Stimulated activated CD4-positive, alpha-beta T cell treated with anti-CD3 and anti-CD28 coated beads, Interleukin-4, amount 100 ng/mL, for 4 hours (primary cell): ENCODE measurements around the gene CNN2.

Experiments
- DNase-seq, 2 experiments: peaks; one replicate each; pipeline ENCODE4 v3.0.0-alpha.2; 2020

CNN2 gene

GRCh38 chr19:1052349-1052975, 26.1 kb downstream of the CNN2 start:
- no peak for DNase-seq

GRCh38 chr19:1053176-1054101, 27.0 kb downstream of the CNN2 start:
- no peak for DNase-seq

- DNase-seq: no peak
These were observed 28.0 kb downstream of the CNN2 start for GRCh38 chr19:1054102-1055027.

GRCh38 chr19:1055028-1055425, 28.6 kb downstream of the CNN2 start:
- DNase-seq: no peak

- DNase-seq: no peak
These were observed 29.6 kb downstream of the CNN2 start for GRCh38 chr19:1055886-1056620.

GRCh38 chr19:1057176-1057855, 30.9 kb downstream of the CNN2 start:
- DNase-seq: peak in 1 of 2 experiments; percentile 56

GRCh38 chr19:1058112-1058511, 31.7 kb downstream of the CNN2 start:
- no peak for DNase-seq

- no peak for DNase-seq
These were observed 34.3 kb downstream of the CNN2 start for GRCh38 chr19:1060689-1061088.

GRCh38 chr19:1061987-1062386, 35.6 kb downstream of the CNN2 start:
- no peak for DNase-seq

GRCh38 chr19:1062387-1063029, 36.1 kb downstream of the CNN2 start:
- DNase-seq: no peak

- DNase-seq: peak in 1 of 2 experiments; percentile 57
These were observed 36.9 kb downstream of the CNN2 start for GRCh38 chr19:1063030-1063908.

- no peak for DNase-seq
These were observed 37.7 kb downstream of the CNN2 start for GRCh38 chr19:1063909-1064660.

GRCh38 chr19:1064661-1065605, 38.5 kb downstream of the CNN2 start:
- DNase-seq: peak; percentile 70 to 75

GRCh38 chr19:1065606-1066109, 39.2 kb downstream of the CNN2 start:
- no peak for DNase-seq

- DNase-seq: no peak
These were observed 39.9 kb downstream of the CNN2 start for GRCh38 chr19:1066251-1066747.

- peak; percentile 83 to 86 for DNase-seq
These were observed 40.4 kb downstream of the CNN2 start, which contains the start of gene ARHGAP45 for GRCh38 chr19:1066748-1067340. TSS of gene ARHGAP45 (plus strand) at chr19:1067167. CDS start at chr19:1067406, 239 bp downstream.

- no peak for DNase-seq
These were observed 41.0 kb downstream of the CNN2 start for GRCh38 chr19:1067341-1067957.
